H1 (cell line): ENCODE measurements around the gene ARL5C. TPM values are rescaled to one million over a fixed set of nuclear protein-coding genes. Genes with fewer than 3 reads are reported as not detected.

Experiments used
- CTCF ChIA-PET: fragments of 300-600 bp; sonication (Branson Sonifier 250); formaldehyde crosslinking; loops from one replicate; lab custom pipeline; 2021; ENCODE audit not compliant: partially characterized antibody; lab: Charles Lee
- POLR2A ChIA-PET: fragments of 300-600 bp; sonication (Branson Sonifier 250); formaldehyde crosslinking; loops from one replicate; lab custom pipeline; 2021; ENCODE audit warnings: inconsistent platforms; ENCODE audit not compliant: partially characterized antibody; lab: Charles Lee
- DNase-seq, 2 experiments: peaks; one replicate each; pipeline versions ENCODE4 v3.0.0 to v3.0.0-alpha.2; 2010 to 2022; ENCODE audit warnings: low spot score in 2 of 2, low read depth in 1 of 2, mixed read lengths in 1 of 2
- FAIRE-seq: peaks from 2 replicates; lab custom pipeline; 2011; peaks lifted over from hg19 to GRCh38; lab: Jason Lieb, UNC
- H2AFZ ChIP-seq: 2 replicates; pipeline ENCODE4 v1.8.1; 2012; ENCODE audit warnings: low read length, inconsistent platforms
- H2AK5ac ChIP-seq: 2 replicates; pipeline ENCODE4 v1.6.1; 2013; ENCODE audit warnings: low read depth, low read length
- H2BK120ac ChIP-seq: replicated peaks from 2 replicates; pipeline ENCODE3; 2013; ENCODE audit warnings: low read depth, low read length, inconsistent platforms
- H2BK12ac ChIP-seq: 2 replicates; pipeline ENCODE4 v1.6.1; 2013; ENCODE audit warnings: low read depth, low read length
- H2BK15ac ChIP-seq: 2 replicates; pipeline ENCODE4 v1.6.1; 2013; ENCODE audit warnings: low read length
- H2BK20ac ChIP-seq: 2 replicates; pipeline ENCODE4 v1.6.1; 2013; ENCODE audit warnings: low read length
- H2BK5ac ChIP-seq: 2 replicates; pipeline ENCODE4 v1.6.1; 2013; ENCODE audit warnings: low read depth, low read length
- H3K14ac ChIP-seq: 2 replicates; pipeline ENCODE4 v1.6.1; 2013; ENCODE audit warnings: inconsistent platforms; ENCODE audit not compliant: insufficient read length
- H3K18ac ChIP-seq: 2 replicates; pipeline ENCODE4 v1.6.1; 2013; ENCODE audit warnings: low read length; ENCODE audit errors: extremely low read depth
- H3K23ac ChIP-seq: 2 replicates; pipeline ENCODE4 v1.6.1; 2013; ENCODE audit warnings: inconsistent platforms; ENCODE audit not compliant: insufficient read length
- H3K23me2 ChIP-seq: 2 replicates; pipeline ENCODE4 v1.6.1; 2013; ENCODE audit warnings: low read depth, low read length
- H3K27ac ChIP-seq: 2 replicates; pipeline ENCODE4 v1.6.1; 2011; ENCODE audit warnings: low read depth, low read length, inconsistent platforms
- H3K27me3 ChIP-seq, 4 experiments: replicated peaks in 1 of 4; 1 replicate in 1 of 4; 2 replicates in 3 of 4; pipeline versions ENCODE4 v1.6.1 to v1.8.1; 2011 to 2013; ENCODE audit warnings: low read length in 3 of 4, mild to moderate bottlenecking in 3 of 4, inconsistent platforms in 2 of 4, mixed read lengths in 2 of 4, moderate library complexity in 1 of 4; ENCODE audit not compliant: control insufficient read depth in 3 of 4, insufficient read depth in 3 of 4; ENCODE audit errors: extremely low read depth in 1 of 4
- H3K36me3 ChIP-seq, 4 experiments: 2 replicates each; pipeline versions ENCODE4 v1.6.1 to v1.8.1; 2011 to 2013; ENCODE audit warnings: mild to moderate bottlenecking in 4 of 4, low read length in 3 of 4, moderate library complexity in 2 of 4, control low read depth in 1 of 4, inconsistent platforms in 1 of 4; ENCODE audit not compliant: insufficient read depth in 4 of 4, control insufficient read depth in 2 of 4
- H3K4ac ChIP-seq: replicated peaks from 2 replicates; pipeline ENCODE3; 2013; ENCODE audit warnings: low read length, low read depth, mixed read lengths, inconsistent platforms; ENCODE audit not compliant: insufficient read length
- H3K4me1 ChIP-seq, 4 experiments: replicated peaks in 1 of 4; 1 replicate in 1 of 4; 2 replicates in 3 of 4; pipeline versions ENCODE4 v1.6.1 to v1.8.1; 2011 to 2013; ENCODE audit warnings: low read length in 3 of 4, inconsistent platforms in 2 of 4, mixed read lengths in 1 of 4; ENCODE audit not compliant: insufficient read depth in 4 of 4, control insufficient read depth in 3 of 4
- H3K4me2 ChIP-seq, 2 experiments: 2 replicates each; pipeline versions ENCODE4 v1.6.1 to v1.8.1; 2011 to 2013; ENCODE audit warnings: low read depth in 2 of 2, low read length in 2 of 2, control low read depth in 1 of 2, inconsistent platforms in 1 of 2, mild to moderate bottlenecking in 1 of 2; ENCODE audit not compliant: insufficient read depth in 1 of 2
- H3K4me3 ChIP-seq, 4 experiments: fragments of 200-600, 300-600 bp in 1 of 4; sonication (generic), shearing (Covaris generic), sonication (Bioruptor Twin) in 1 of 4; 2 replicates each; pipeline versions ENCODE4 v1.5.1 to v1.8.1; 2011 to 2016; ENCODE audit warnings: low read length in 4 of 4, low read depth in 3 of 4, control low read depth in 2 of 4, inconsistent platforms in 2 of 4, mild to moderate bottlenecking in 2 of 4, mixed read lengths in 1 of 4, moderate library complexity in 1 of 4; ENCODE audit not compliant: insufficient read depth in 2 of 4; ENCODE audit errors: extremely low read depth in 1 of 4
- H3K56ac ChIP-seq: replicated peaks from 2 replicates; pipeline ENCODE3; 2013; ENCODE audit warnings: low read depth, mild to moderate bottlenecking, mixed read lengths, low read length, inconsistent platforms; ENCODE audit not compliant: insufficient read length
- H3K79me1 ChIP-seq: 2 replicates; pipeline ENCODE4 v1.6.1; 2013; ENCODE audit warnings: low read depth, low read length, control low read depth
- H3K79me2 ChIP-seq, 2 experiments: 2 replicates each; pipeline versions ENCODE4 v1.6.1 to v1.8.1; 2012 to 2013; ENCODE audit warnings: low read length in 2 of 2, mild to moderate bottlenecking in 2 of 2, inconsistent platforms in 1 of 2; ENCODE audit not compliant: insufficient read depth in 2 of 2, control insufficient read depth in 1 of 2
- H3K9ac ChIP-seq, 4 experiments: replicated peaks in 1 of 4; 1 replicate in 1 of 4; 2 replicates in 3 of 4; pipeline versions ENCODE4 v1.6.1 to v1.8.1; 2011 to 2013; ENCODE audit warnings: low read depth in 3 of 4, low read length in 3 of 4, control low read depth in 2 of 4, mild to moderate bottlenecking in 2 of 4, moderate library complexity in 2 of 4, inconsistent platforms in 1 of 4; ENCODE audit errors: extremely low read depth in 1 of 4
- H3K9me3 ChIP-seq, 2 experiments: 2 replicates each; pipeline versions ENCODE4 v1.6.1 to v1.8.1; 2012 to 2013; ENCODE audit warnings: mild to moderate bottlenecking in 2 of 2, moderate library complexity in 2 of 2, control low read depth in 1 of 2, inconsistent platforms in 1 of 2, low read depth in 1 of 2, low read length in 1 of 2, mixed read lengths in 1 of 2; ENCODE audit not compliant: insufficient read depth in 2 of 2
- H4K20me1 ChIP-seq, 2 experiments: replicated peaks in 1 of 2; 2 replicates each; pipeline versions ENCODE3 to v1.8.1; 2011 to 2013; ENCODE audit warnings: inconsistent platforms in 2 of 2, low read length in 2 of 2, mild to moderate bottlenecking in 1 of 2; ENCODE audit not compliant: insufficient read depth in 2 of 2, control insufficient read depth in 1 of 2
- H4K5ac ChIP-seq: 2 replicates; pipeline ENCODE4 v1.6.1; 2013; ENCODE audit warnings: low read length, low read depth, mixed read lengths, inconsistent platforms; ENCODE audit not compliant: insufficient read length
- H4K8ac ChIP-seq: 2 replicates; pipeline ENCODE4 v1.8.0; 2013; ENCODE audit warnings: mild to moderate bottlenecking, moderate library complexity, low read length, inconsistent platforms; ENCODE audit not compliant: insufficient read depth; ENCODE audit errors: extremely low read depth
- H4K91ac ChIP-seq: replicated peaks from 2 replicates; pipeline ENCODE3; 2013; ENCODE audit warnings: low read length, mixed read lengths, inconsistent platforms; ENCODE audit not compliant: insufficient read length
- KDM1A ChIP-seq: fragments of 200-600, 300-600 bp; sonication (generic); IDR thresholded peaks from 2 replicates; pipeline ENCODE4 v1.7.1; 2016; ENCODE audit warnings: mild to moderate bottlenecking, low read length, borderline replicate concordance
- TCF12 ChIP-seq: IDR thresholded peaks from 2 replicates; pipeline ENCODE4 v1.6.1; 2011; ENCODE audit warnings: low read depth, mild to moderate bottlenecking, low read length
- WGBS, 2 experiments: shearing (Covaris generic) in 1 of 2; methylation state at CpG; one replicate each; pipeline versions ENCODE4 v1.1.6 to v1.1.7; 2013 to 2015; ENCODE audit warnings: low lambda C conversion rate in 2 of 2, mixed read lengths in 2 of 2, inconsistent platforms in 1 of 2, low coverage in 1 of 2, missing lambda C conversion rate in 1 of 2; ENCODE audit not compliant: insufficient replicate concordance in 2 of 2, insufficient coverage in 1 of 2, insufficient read length in 1 of 2; ENCODE audit errors: extremely low coverage in 1 of 2, missing lambda C conversion rate in 1 of 2; 5-methylcytosine and 5-hydroxymethylcytosine counted together
- polyA plus RNA-seq, 7 experiments: library from polyadenylated mRNA; depleted of rRNA in 3 of 7; stranded (reverse) in 5 of 7; unstranded in 2 of 7; fragments of >200 nt in 5 of 7; fragments of 200-250 nt in 2 of 7; gene quantifications; 1 replicate in 5 of 7; 2 replicates in 1 of 7; 4 replicates in 1 of 7; pipeline versions ENCODE4 v1.2.1 to v1.2.3, GENCODE V29; 2011 to 2013; ENCODE audit warnings: missing spikeins in 2 of 7, mixed read lengths in 2 of 7
- total RNA-seq: library from RNA; stranded (reverse); fragmentation: NEBNext Ultra II Directional; extraction: Animal tissue kit (Norgen Biotek cat#: 25700); gene quantifications from 2 replicates; pipeline ENCODE4 v1.2.1, GENCODE V29; 2021

ARL5C gene
- total and polyA plus RNA-seq, 2 of the 8 experiments (the other 6 are each of a cell fraction or from before 2014, with no cell fraction given): not detected

- H4K20me1 ChIP-seq: no peaks in the 10 kb centered on the region
- WGBS, 2 experiments: 89% methylated on average over 11 of the region's 11 CpGs; no CpG with 5 or more reads in 1 of the 2 experiments
- no peak overlapping the region for H3K4me2 ChIP-seq
- no peak overlapping the region for H2AFZ ChIP-seq
- H4K8ac ChIP-seq: no peak overlapping the region
- peaks cover 6% of the 10 kb centered on the region; the same call in 1 of the 2 replicates for H3K23me2 ChIP-seq
- no peak overlapping the region for H4K91ac ChIP-seq
- H2BK20ac ChIP-seq: 0 out of 2 replicates have a peak overlapping the region, but pooled peaks have one; percentile 86
- H3K79me1 ChIP-seq: no peaks in the 10 kb centered on the region
- H3K27ac ChIP-seq: no peak overlapping the region
- peak overlapping the region; percentile 92; the same call in 1 of the 2 replicates for H2BK12ac ChIP-seq
- no peak overlapping the region for H2BK5ac ChIP-seq
- no peak overlapping the region for H2AK5ac ChIP-seq
- H4K5ac ChIP-seq: no peak overlapping the region
- no peaks in the 10 kb centered on the region for H3K9me3 ChIP-seq
- H2BK120ac ChIP-seq: no peak overlapping the region
- no peak overlapping the region for H3K9ac ChIP-seq
- no peak overlapping the region for H3K4ac ChIP-seq
- POLR2A ChIA-PET: interaction anchor here (1.1 to 3.9 kb wide), 6 partner anchors 8 to 26 kb away, joined by 3 to 13 read pairs (median 4); partner anchors contain the start of genes RPL19 and STAC2
- peaks cover 5 to 32% (median 24%) of the 10 kb centered on the region in 4 experiments for H3K4me1 ChIP-seq
- no peak overlapping the region; the same call in 1 of the 2 replicates for H3K18ac ChIP-seq
- no peak overlapping the region for H3K56ac ChIP-seq
- no peak for TF ChIP-seq TCF12
- 0 out of 2 replicates have a peak, but pooled peaks have one; percentile 57 for TF ChIP-seq KDM1A
- H3K27me3 ChIP-seq: peaks cover 0 to 4% (median 3%) of the 10 kb centered on the region in 4 experiments; a peak in 3 of 7 replicates
- no peak for DNase-seq
- CTCF ChIA-PET: interaction anchor here (0.7 to 24.1 kb wide), 4 partner anchors 9 to 27 kb away, joined by 3 to 982 read pairs (median 9); partner anchors contain the start of gene STAC2
- no peak overlapping the region for H3K14ac ChIP-seq
- H3K23ac ChIP-seq: no peak overlapping the region
- no peak overlapping the region for H2BK15ac ChIP-seq
- H3K4me3 ChIP-seq: no peak overlapping the region
- H3K79me2 ChIP-seq: no peaks in the 10 kb centered on the region
- no peaks in the 10 kb centered on the region for H3K36me3 ChIP-seq
- FAIRE-seq: no peak
These were observed 46.3 kb upstream of the ARL5C start for GRCh38 chr17:39212195-39212810.
